IPS-18a (cell line): Measurements from ENCODE around the gene SPC25.
"Not testable (repeated sequence)": the region's sequence is repeated elsewhere in the genome, so short reads cannot be mapped to it uniquely, and the experiment has no call there.

Experiments
- H3K27ac ChIP-seq: one replicate; pipeline ENCODE4 v1.5.1; 2013; ENCODE audit warnings: low read length
- H3K27me3 ChIP-seq: one replicate; pipeline ENCODE4 v1.6.1; 2013; ENCODE audit warnings: mild to moderate bottlenecking, low read length; ENCODE audit not compliant: control insufficient read depth, insufficient read depth
- H3K36me3 ChIP-seq: one replicate; pipeline ENCODE4 v1.6.1; 2013; ENCODE audit warnings: low read depth, low read length; ENCODE audit not compliant: control insufficient read depth
- H3K4me1 ChIP-seq: one replicate; pipeline ENCODE4 v1.6.1; 2013; ENCODE audit warnings: low read depth, low read length; ENCODE audit not compliant: control insufficient read depth
- H3K4me3 ChIP-seq: one replicate; pipeline ENCODE4 v1.5.1; 2013; ENCODE audit warnings: low read length
- H3K9ac ChIP-seq: one replicate; pipeline ENCODE4 v1.6.1; 2013; ENCODE audit warnings: mild to moderate bottlenecking, low read length, moderate library complexity
- H3K9me3 ChIP-seq: one replicate; pipeline ENCODE4 v1.6.1; 2013; ENCODE audit warnings: low read depth, low read length; ENCODE audit not compliant: control insufficient read depth

SPC25 gene

DNA sequence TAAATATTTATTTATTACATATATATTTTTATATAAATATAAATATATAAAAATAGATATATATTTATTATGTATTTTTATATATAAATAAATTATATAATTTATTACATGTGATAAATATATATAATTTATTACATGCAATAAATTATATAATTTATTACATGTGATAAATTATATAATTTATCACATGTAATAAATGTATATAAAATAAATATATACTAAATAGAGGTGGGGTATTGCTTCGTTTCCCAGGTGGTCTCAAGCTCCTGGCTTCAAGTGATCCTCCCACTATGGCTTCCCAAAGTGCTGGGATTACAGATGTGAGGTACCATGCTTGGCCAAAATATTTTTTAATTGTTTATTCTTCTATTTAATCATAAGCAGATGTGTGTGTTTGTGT is 7.2 kb upstream of the SPC25 start:
- Histone ChIP-seq H3K9me3 (no peaks in the 10 kb centered on the region), H3K27me3 (no peaks in the 10 kb centered on the region), H3K4me1 (no peaks in the 10 kb centered on the region), H3K36me3 (no peaks in the 10 kb centered on the region), H3K9ac (no peak overlapping the region), H3K4me3 (no peak overlapping the region), H3K27ac (no peak overlapping the region)

DNA sequence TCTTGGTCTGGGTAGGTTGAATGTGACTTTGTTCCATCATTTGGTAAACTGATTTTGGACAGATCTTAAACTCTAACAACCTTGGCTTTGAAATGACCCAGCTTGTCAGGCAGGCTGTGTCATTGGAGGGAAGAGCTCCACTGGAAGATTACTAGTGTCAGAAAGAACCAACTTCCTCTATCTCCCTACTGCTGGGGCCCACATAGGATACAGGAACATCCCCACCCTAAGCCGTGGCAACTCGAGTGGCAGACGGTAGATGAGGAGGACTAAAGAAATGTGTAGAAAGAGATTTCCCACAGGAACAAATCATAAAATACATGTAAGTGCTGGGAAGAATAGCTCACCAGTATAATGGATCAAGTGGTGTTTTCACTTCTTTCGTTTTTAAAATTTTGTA is 6.6 kb upstream of the SPC25 start:
- Histone ChIP-seq H3K27me3 (peaks cover 3% of the 10 kb centered on the region), H3K36me3 (no peaks in the 10 kb centered on the region), H3K9ac (no peak overlapping the region), H3K27ac (no peak overlapping the region), H3K4me1 (no peaks in the 10 kb centered on the region), H3K9me3 (no peaks in the 10 kb centered on the region), H3K4me3 (no peak overlapping the region)

DNA sequence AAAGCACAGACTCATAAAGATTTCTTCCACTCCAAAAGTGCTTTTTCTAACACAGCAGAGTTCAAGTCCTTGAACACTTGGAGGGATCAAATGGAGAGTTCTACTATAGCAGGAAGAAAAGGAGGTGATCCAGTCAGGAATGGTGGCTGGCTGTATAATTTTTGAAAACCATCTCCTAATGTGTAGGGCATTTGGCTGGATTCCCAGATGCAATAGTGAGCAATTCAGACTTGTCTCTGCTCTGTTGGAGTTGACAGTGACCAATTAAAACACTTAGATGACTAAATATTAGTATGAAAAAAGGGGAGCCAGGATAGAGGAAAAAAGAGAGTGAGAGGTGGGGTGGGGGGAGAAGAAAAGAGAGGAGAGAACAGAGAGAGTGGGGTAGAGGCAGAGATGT is 5.5 kb upstream of the SPC25 start:
- H3K4me3 ChIP-seq, result no peak overlapping the region
- H3K27ac ChIP-seq, result no peak overlapping the region
- H3K27me3 ChIP-seq, result peaks cover 14% of the 10 kb centered on the region
- no peaks in the 10 kb centered on the region for H3K36me3 ChIP-seq
- H3K9ac ChIP-seq, result no peak overlapping the region
- H3K4me1 ChIP-seq, result no peaks in the 10 kb centered on the region
- no peaks in the 10 kb centered on the region for H3K9me3 ChIP-seq

DNA sequence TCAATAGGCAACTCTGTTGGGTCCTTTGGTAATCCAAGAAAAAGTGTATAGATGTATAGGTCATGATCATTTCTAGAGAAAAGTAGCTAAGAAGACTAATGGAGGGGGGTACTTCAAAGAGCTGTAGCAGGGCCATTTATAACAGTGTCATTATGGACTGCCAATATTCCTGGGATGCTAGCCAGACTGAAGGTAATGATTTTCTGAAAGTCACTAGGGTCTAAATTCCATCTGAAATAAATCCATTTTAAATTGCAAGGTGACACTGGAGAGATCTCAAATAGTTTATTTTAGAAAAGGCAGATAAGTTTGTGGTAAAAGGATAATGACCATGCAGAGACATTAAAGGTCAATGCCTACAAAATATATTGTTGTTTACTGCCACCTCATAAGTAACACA is 4.5 kb upstream of the SPC25 start:
- Histone ChIP-seq H3K36me3 (no peaks in the 10 kb centered on the region), H3K9ac (no peak overlapping the region), H3K4me1 (no peaks in the 10 kb centered on the region), H3K9me3 (no peaks in the 10 kb centered on the region), H3K27me3 (peaks cover 14% of the 10 kb centered on the region), H3K27ac (no peak overlapping the region), H3K4me3 (no peak overlapping the region)

DNA sequence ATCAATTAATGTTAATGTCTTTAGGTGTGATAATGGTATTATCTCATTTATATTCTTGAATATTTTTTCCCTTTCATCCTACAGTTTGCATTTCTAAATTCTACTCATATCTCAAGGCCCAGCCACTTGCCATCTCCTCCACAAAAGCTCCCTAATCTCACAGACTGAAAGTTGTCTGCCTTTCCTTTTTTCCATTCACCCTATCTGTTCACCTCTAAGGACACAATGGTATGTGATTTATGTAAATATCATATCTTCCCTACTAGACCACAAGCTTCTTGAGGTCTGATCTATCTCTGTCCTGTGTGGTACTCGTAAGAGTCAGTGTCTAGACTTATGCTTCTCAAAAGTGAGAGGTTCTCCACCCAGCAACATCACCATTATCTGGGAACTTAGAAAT is 3.9 kb upstream of the SPC25 start:
- Histone ChIP-seq H3K4me1 (peaks cover 4% of the 10 kb centered on the region), H3K27me3 (peaks cover 14% of the 10 kb centered on the region), H3K4me3 (no peak overlapping the region), H3K9ac (no peak overlapping the region), H3K36me3 (no peaks in the 10 kb centered on the region), H3K9me3 (no peaks in the 10 kb centered on the region), H3K27ac (no peak overlapping the region)

DNA sequence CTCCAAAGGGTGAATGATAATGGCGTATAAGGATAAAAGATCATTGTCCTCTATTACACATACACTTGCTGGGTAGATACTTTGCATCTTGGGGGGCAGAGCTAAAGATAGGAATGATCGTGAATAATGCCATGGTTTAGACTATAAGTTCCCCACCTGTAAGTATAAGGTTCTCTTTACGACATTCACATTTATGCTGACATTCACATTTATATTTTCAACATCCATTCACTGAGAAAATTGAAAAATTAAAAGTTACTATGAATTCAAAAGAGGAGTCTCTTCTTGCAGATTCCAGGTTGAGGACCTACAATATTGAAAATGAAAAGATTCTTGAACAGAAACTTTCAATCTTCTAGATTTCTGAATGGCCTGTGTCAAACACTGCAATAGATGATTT is 2.1 kb upstream of the SPC25 start:
- Histone ChIP-seq H3K4me3 (no peak overlapping the region), H3K36me3 (peaks cover 3% of the 10 kb centered on the region), H3K4me1 (peaks cover 4% of the 10 kb centered on the region), H3K27ac (no peak overlapping the region), H3K27me3 (peaks cover 14% of the 10 kb centered on the region), H3K9ac (no peak overlapping the region), H3K9me3 (no peaks in the 10 kb centered on the region)

DNA sequence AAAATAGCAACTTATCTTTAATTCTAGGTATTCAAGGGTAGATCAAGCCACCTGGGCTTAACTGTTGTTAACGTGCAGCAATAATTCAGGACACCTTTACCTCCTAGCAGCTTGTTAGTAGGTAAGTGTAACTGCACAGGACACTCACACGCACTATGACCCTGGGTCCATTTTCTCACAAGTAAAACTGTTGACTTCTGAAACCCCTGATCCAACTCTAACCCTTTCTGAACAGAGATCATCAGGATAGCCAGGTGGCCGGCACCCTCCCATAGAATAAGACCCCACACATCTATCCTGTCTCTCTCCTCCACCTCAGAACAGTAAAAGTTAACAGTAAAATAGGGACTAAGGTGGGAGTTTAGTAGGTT is 610 bp downstream of the SPC25 start:
- Histone ChIP-seq H3K9ac (peak overlapping the region; percentile 82), H3K36me3 (peaks cover 7% of the 10 kb centered on the region), H3K27ac (no peak overlapping the region)

DNA sequence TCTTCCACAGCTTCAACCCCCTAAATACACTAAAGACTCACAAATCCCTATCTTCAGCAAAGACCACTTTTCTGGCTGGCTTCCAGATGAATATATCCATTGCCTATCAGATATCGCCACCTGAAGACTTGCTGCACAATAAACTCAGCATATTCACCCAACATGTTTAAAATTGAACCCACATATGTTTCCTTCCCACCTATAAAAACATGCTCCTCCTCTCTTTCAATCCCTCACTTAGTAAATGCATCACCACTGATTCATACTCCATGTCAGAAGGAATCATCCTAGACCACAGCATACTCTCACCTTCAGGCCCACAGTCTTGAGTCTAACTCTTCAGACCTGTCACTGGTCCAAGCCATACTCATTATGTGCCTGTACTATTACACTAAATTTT is 5.3 kb downstream of the SPC25 start:
- no peak overlapping the region for H3K4me3 ChIP-seq
- H3K27ac ChIP-seq, result no peak overlapping the region
- peaks cover 4% of the 10 kb centered on the region for H3K4me1 ChIP-seq
- H3K9me3 ChIP-seq, result no peaks in the 10 kb centered on the region
- H3K36me3 ChIP-seq, result peaks cover 12% of the 10 kb centered on the region
- no peaks in the 10 kb centered on the region for H3K27me3 ChIP-seq
- no peak overlapping the region for H3K9ac ChIP-seq

More for the DNA sequence above, 610 bp downstream of the SPC25 start:
- Histone ChIP-seq H3K4me1 (peaks cover 4% of the 10 kb centered on the region), H3K4me3 (peak overlapping the region; percentile 99), H3K9me3 (no peaks in the 10 kb centered on the region), H3K27me3 (peaks cover 14% of the 10 kb centered on the region)

DNA sequence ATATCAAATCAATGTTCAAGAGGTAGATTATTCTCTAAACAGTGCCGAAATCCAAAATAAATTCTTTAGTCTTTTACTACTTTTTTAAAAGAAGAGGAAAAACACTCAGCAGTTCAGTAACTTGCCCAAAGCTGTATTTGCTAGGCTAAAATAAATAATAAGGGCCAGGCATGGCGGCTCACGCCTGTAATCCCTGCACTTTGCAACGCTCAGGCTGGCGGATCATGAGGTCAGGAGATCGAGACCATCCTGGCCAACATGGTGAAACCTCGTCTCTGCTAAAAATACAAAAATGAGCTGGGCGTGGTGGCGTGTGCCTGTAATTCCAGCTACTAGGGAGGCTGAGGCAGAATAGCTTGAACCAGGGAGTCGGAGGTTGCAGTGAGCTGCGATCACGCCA is 8.1 kb downstream of the SPC25 start:
- not testable (repeated sequence) for H3K27ac ChIP-seq, H3K27me3 ChIP-seq, H3K9me3 ChIP-seq, H3K36me3 ChIP-seq, H3K4me3 ChIP-seq, H3K4me1 ChIP-seq, H3K9ac ChIP-seq

DNA sequence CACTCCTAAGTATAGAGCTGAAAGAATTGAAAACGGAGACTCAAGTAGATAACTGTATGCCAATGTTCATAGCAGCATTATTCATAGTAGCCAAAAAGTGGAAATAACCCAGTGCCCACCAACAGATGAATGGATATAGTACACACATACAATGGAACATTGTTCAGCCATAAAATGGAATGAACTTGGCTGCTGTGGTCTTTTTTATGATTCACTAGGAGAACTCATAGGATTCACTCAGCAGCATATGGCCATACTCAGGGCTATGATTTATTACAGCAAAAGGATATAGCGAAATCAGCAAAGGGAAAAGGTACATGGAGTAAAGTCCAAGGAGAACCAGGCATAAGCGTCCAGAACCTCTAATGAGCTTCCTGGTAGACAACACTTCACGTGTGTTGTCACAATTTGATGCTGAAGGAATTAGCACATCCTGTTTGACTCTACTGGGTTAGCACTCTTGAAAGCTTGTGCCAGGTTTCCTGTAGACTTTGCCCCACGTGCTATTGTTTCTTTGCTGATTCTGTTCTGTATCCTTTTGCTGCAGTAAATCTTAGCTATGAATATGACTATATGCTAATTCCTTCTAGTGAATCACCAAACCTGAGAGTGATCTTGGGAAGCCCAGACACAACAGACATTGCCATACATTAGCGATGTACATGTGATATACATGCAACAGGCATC is 15.7 kb downstream of the SPC25 start:
- Histone ChIP-seq H3K4me1 (peaks cover 12% of the 10 kb centered on the region), H3K4me3 (no peak overlapping the region), H3K36me3 (peaks cover 26% of the 10 kb centered on the region), H3K9me3 (no peaks in the 10 kb centered on the region), H3K27ac (no peak overlapping the region), H3K9ac (no peak overlapping the region), H3K27me3 (no peaks in the 10 kb centered on the region)

DNA sequence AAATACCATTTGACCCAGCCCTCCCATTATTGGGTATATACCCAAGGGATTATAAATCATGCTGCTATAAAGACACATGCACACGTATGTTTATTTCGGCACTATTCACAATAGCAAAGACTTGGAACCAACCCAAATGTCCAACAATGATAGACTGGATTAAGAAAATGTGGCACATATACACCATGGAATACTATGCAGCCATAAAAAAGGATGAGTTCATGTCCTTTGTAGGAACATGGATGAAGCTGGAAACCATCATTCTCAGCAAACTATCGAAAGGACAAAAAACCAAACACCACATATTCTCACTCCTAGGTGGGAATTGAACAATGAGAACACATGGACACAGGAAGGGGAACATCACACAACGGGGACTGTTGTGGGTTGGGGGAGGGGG is 19.4 kb downstream of the SPC25 start:
- not testable (repeated sequence) for H3K9me3 ChIP-seq, H3K27me3 ChIP-seq, H3K9ac ChIP-seq, H3K4me3 ChIP-seq, H3K27ac ChIP-seq, H3K4me1 ChIP-seq
- H3K36me3 ChIP-seq, result peaks cover 26% of the 10 kb centered on the region

DNA sequence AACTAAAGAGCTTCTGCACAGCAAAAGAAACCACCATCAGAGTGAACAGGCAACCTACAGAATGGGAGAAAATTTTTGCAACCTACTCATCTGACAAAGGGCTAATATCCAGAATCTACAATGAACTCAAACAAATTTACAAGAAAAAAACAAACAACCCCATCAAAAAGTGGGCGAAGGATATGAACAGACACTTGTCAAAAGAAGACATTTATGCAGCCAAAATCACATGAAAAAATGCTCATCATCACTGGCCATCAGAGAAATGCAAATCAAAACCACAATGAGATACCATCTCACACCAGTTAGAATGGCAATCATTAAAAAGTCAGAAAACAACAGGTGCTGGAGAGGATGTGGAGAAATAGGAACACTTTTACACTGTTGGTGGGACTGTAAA is 19.9 kb downstream of the SPC25 start:
- not testable (repeated sequence) for H3K9me3 ChIP-seq, H3K4me1 ChIP-seq, H3K27ac ChIP-seq, H3K27me3 ChIP-seq, H3K9ac ChIP-seq, H3K4me3 ChIP-seq
- peaks cover 25% of the 10 kb centered on the region for H3K36me3 ChIP-seq
